Pulmonary artery endothelial cell (primary cell): ENCODE data around the gene RNU6-9. TPM values are rescaled to one million over a fixed set of nuclear protein-coding genes. Genes with fewer than 3 reads are reported as not detected.

ENCODE experiments used
- DNase-seq: peaks from one replicate; pipeline ENCODE4 v3.0.0-alpha.2; 2011; ENCODE audit warnings: low read depth, low spot score
- total RNA-seq: library from RNA; depleted of rRNA; stranded (reverse); fragments of >200 nt; gene quantifications from 2 replicates; pipeline ENCODE4 v1.2.3, GENCODE V29; 2014

The RNU6-9 gene
- total RNA-seq, 1 donor from 2014 or later, result not detected

- no peak for DNase-seq
Measured at GRCh38 chr19:917323-918151, 24.3 kb downstream of the RNU6-9 start, which contains the start of gene KISS1R. Gene KISS1R, plus strand, starts transcription at chr19:917333. Its CDS starts 170 bp downstream, at chr19:917503.

GRCh38 chr19:918152-918437 is 24.8 kb downstream of the RNU6-9 start:
- no peak for DNase-seq

- no peak for DNase-seq
Measured at GRCh38 chr19:918481-919198, 25.4 kb downstream of the RNU6-9 start.

- no peak for DNase-seq
Measured at GRCh38 chr19:919199-920050, 26.1 kb downstream of the RNU6-9 start.

- DNase-seq, result no peak
Measured at GRCh38 chr19:920051-920864, 27.0 kb downstream of the RNU6-9 start.

GRCh38 chr19:924553-925086 is 31.3 kb downstream of the RNU6-9 start:
- DNase-seq, result no peak

GRCh38 chr19:925087-925525 is 31.8 kb downstream of the RNU6-9 start:
- no peak for DNase-seq

- no peak for DNase-seq
Measured at GRCh38 chr19:925526-926322, 32.4 kb downstream of the RNU6-9 start, which contains the start of gene ARID3A. Gene ARID3A, plus strand, starts transcription at chr19:926035. Its CDS starts 3,494 bp downstream, at chr19:929529.

- DNase-seq, result no peak
Measured at GRCh38 chr19:926323-926588, 33.0 kb downstream of the RNU6-9 start.

GRCh38 chr19:926589-927350 is 33.5 kb downstream of the RNU6-9 start:
- no peak for DNase-seq

- no peak for DNase-seq
Measured at GRCh38 chr19:927351-927779, 34.1 kb downstream of the RNU6-9 start.

- no peak for DNase-seq
Measured at GRCh38 chr19:927780-928401, 34.6 kb downstream of the RNU6-9 start.

- no peak for DNase-seq
Measured at GRCh38 chr19:928471-929202, 35.4 kb downstream of the RNU6-9 start.

GRCh38 chr19:929203-929890 is 36.1 kb downstream of the RNU6-9 start:
- no peak for DNase-seq

- no peak for DNase-seq
Measured at GRCh38 chr19:929891-930258, 36.6 kb downstream of the RNU6-9 start.

GRCh38 chr19:931860-932647 is 38.8 kb downstream of the RNU6-9 start:
- DNase-seq, result no peak
